Islet of Langerhans (tissue), 1 donor: ENCODE measurements around the gene FSTL3.

ENCODE experiments used
- FAIRE-seq: peaks from one replicate; lab custom pipeline; 2011; peaks lifted over from hg19 to GRCh38; lab: Jason Lieb, UNC

FSTL3 gene

DNA sequence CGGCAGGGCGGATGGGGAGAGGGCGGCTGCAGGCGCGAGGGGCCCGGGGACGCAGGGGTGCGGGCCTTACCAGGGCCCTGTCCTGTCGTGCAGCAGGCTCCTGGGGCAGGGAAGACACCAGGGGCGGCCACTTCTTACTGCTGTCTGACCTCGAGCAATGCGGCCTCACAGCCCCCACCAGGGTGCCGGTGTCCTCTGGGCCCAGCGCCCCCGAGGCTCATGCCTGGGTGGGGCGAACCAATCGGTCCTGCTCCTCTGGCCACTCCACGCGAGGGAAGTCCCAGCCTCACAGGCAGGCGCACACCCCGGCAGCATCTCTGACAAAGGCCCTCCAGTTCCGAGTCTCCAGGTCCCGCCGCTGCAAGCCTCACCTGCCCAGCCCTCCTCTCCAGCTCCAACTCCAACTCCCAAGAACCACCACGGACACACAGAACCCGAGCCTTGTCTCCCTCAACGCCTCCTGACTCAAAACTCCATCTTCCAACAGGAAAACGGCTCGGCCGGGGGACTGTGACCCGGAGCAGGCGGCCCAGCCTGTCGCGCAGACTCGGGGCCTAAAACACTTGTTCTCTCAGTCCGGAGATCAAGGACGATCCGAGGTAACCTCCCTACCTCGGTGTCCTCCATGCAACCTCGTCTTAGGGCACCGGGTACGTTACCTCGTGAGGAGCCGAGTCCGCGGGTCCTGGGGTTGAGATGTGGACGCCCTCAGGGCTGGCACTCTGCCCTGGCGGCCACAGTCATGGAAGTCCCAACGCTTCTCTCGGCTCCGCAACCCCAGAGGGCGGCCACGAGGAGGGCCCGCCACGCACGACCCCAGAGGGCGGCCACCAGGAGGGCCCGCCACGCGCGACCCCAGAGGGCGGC lies 30.0 kb upstream of the FSTL3 start:
- no peak for FAIRE-seq

DNA sequence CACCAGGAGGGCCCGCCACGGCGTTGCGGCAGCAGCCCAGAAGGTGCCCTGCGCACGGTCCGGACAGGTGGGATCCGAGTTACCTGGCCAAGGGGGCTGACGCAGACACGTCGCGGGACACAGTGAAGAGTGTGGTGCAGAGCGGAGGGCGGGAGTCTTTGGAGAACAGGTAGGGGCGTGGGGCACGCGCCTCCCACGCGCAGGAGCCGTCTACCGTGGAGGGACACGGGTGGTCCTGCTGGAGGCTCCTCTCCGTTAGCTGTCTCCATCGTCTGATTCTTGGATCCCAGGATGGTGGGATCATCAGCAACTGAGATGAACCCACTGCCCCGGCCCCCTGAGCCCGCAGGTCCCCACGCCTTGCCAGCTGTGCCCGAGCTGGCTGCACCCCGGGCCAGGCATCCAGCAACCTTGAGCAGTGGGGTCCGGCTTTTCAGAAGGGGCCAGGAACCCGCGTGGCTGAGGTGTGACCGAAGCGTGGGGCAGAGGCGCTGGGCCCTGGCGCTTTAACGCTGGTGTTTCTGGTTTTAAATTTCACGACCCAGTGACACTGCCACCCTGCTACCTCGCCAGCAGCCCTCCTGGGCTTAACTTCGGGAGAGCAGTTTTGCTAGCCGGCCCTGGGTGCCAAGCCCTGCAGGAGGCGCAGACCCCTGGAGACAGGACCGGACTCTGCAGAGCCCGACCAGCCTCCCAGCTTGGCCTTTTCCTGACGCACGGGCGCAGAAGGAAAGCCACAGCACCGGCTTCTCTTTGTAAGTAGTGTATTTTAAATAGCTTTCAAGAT lies 29.2 kb upstream of the FSTL3 start:
- no peak for FAIRE-seq

DNA sequence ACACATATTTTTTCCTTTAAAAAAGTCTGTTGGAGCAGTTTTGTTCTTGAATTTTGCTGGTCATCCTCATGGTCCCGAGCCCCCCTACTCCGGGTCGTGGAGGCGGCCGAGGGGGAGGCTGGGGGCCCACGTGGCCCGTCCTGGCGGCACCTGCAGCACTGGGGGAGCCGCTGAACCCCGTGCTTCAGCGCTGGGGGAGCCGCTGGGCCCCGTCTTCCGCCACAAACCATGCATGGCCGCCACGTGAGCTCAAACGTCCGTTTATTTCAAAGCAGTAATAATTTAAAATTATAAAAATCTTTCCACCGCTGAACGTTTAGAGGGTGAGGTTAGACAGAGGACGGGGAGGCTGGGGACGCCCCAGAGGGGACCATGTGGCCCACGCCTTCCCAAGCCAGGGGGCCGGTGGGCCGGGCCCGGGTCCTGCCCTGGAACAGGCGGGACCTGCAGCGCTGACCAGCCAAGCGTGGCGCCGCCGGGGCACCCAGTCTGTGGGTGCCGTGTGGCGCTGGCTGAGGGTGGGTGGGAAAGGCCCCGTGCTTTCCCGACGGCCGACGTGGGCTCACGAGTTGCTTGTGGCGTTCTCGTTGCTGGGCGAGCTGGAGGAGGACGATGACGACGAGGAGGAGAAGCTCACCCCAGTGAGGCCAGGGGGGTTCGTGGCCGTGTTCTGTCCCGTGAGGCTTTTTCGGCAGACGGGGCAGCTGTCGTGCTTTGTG lies 28.5 kb upstream of the FSTL3 start:
- FAIRE-seq = no peak

DNA sequence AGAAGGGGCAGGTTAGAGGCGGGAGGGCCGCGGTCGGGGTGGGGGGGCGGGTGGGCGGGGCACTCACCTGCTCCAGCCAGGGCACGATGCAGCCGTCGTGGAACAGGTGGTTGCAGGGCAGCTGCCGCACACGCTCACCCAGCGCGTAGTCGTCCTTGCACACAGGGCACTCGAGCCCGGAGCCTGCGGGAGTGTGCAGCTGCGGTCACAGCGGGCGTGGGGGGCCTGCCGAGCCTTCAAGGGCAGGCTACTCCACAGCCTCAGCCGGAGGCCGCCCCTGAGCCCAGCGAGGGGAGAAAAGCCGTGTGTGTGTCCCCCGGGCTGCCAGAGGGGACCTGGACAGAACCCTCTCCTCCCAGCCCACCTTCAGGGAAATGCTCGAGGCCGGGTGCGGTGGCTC lies 27.9 kb upstream of the FSTL3 start:
- no peak for FAIRE-seq

DNA sequence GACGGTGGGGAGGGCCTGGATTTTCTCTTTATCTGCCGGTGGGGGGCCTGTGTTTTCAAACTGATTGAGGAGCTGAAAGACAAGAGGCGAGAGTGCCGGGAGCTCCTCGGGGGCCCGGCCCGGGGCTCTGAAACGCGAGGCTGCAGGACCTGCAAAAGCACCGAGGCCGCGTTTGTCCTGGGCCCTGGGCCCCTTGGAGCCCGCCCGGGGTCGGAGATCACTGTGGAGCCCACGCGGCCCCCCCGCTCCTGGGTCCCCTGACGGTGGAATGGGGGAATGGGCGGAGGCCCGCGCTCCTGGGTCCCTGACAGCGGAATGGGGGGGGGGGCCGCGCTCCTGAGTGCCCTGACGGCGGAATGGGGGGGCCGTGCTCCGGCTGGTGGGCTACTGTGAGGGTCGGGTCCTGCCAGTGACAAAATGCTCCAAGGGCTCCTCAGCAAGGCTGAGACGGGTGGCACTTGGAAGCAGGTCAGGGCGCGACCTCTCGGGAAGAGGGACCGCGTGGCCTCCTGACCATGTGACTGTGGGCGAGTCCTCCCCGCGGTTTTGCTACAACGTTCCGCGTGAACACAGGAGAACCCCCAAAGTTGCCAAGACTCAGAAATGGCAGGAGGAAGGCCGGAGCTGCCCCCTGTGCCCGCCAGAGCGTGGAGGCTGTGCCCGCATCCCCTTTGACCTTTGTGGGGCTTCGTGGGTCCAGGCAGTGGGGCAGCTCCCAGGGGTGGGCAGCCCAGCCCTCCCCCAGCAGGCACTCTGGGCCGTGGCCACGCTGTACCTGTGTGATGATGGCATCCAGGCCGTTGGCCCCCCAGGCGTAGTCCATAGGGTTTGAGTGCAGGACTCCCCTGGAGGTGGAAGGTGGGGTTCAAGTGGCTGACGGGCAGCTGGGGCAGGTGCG lies 27.0 kb upstream of the FSTL3 start:
- FAIRE-seq = no peak

DNA sequence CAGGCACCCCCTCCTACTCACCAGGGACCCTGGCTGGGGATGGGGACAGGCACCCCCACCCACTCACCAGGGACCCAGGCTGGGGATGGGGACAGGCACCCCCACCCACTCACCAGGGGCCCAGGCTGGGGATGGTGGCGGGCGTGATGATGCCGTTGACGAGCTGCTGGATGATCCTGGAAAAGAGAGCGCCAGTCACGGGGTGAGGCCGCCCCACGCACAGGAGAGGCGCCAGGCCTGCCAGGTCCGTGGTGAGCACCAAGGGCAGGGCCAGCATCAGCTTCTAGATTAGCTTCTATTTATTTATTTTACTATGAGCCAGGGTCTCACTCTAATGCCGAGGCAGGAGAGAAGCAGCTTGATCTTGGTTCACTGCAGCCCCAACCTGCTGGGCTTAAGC lies 26.1 kb upstream of the FSTL3 start:
- no peak for FAIRE-seq

DNA sequence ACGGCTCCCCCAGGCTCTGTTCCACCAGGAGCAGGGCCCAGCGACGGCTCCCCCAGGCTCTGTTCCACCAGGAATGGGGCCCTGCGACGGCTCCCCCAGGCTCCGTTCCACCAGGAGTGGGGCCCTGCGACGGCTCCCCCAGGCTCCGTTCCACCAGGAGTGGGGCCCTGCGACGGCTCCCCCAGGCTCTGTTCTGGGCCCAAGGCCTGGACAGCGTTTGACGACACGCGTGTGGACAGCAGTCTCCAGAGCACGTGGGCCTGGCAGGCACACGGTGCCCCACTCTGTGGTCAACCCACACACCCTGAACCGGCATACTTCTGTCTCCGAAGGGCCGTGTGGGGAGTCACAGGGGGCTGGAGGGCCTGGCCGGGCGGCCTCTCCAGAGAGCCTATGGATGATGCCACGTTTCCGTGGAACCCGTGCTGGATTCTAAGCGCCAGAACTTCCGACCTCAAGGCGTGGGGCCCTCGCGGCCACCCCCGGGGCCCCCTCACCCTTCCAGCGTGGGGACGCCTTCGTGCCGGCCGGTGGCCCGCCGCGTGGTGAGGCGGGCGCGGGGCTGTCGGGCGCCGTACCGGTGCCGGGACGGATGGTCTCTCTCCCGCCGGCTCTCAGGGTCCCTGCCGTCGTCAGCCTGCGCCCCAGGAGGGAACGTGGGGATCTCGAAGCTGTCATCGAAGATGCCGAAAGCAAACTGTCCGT lies 24.9 kb upstream of the FSTL3 start:
- no peak for FAIRE-seq

DNA sequence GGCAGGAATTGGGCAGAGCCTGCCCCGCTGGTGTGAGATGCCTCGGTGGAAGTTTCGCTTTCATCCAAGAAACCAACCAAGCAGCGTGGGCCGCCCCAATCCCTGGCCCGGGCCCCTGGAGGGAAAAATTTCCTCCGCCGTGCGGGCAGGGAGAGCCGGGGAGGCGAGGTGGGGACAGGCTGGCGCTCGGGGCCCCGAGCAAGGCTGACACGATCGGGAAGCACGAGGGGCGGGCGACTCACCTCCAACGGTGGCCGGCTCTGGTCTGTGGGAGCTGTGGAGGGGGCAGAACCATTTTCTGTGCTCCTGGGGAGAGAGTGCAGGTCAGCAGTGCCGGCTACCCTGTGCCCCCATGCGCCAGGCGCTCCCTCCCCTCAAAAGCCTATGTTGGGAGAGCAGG lies 24.2 kb upstream of the FSTL3 start:
- no peak for FAIRE-seq

DNA sequence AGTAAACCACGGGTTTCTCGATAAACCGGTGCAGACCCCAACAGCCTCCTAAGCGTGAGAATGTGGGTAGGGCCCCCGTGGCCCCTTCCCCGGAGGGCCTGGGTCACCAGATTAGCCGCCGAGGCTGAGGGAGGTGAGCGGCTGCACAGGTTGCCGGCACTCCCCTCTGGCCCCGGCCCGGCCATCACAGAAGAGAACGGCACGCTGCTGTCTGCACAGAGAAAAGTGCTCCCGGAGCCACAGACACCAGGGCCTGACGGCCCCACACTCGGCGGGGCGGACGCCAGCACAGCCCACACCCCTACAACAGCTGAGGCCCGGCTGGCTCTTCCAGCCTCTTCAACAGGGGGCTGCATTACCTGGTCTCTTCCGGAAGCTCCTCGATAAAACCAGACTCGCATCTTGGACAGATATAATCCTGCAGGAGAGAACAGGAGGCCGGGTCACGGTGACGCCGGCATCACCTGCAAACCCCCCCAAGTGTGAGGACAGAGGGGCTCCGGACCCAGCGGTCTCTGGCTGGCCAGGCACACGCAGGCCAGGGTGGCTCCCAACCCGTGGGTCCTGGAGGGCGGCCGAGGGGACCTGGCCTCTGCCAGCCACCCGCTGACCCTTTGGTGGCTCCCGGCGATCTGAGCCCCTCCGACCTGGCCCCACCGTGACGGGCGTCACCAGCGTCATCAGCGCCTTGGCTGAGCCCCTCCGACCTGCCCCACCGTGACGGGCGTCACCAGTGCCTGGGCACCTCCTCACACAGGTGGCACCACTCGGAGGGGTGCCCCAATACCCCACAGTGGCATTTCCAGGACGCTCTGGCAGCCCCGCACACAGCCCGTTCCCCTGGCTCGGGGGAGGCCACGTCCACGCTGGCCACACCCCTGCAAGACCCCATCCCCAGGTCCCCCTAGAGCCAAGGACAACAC lies 23.5 kb upstream of the FSTL3 start:
- no peak for FAIRE-seq

DNA sequence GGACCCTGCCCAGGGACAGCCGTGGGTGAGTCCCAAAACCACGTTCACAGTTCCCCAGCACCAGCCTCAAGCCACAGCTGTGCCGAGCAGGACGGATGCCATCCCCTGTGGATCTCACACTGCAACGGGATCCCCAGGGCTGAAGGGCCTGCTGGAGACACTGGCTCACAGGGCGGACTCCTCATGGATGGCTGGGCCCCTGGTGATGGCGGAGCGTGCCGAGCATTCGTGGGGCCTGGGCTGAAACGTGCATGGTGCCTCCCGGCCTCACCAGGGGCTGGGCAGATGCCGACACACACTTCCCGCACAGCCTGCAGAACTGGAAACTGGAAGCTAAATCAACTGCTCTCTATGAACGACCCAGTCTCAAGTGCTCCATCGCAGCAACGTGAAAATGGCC lies 22.8 kb upstream of the FSTL3 start:
- FAIRE-seq = no peak

DNA sequence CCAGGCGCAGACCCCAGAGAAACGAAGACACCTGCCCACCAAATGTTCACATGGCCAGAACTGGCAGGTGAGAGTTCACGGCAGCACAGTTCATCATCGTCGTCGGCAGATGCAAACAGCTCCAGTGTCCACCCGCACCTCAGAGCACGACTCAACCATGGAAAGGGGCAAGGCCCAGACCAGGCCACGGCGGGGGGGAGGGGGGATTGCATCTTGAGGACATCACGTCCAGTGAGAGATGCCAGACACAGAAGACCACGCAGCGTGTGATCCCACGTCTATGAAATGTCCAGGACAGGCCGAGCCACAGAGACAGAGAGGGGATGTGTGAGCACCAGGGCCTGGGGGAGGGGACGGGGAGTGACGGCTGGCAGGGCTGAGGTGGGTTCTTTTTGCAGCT lies 20.5 kb upstream of the FSTL3 start:
- no peak for FAIRE-seq

DNA sequence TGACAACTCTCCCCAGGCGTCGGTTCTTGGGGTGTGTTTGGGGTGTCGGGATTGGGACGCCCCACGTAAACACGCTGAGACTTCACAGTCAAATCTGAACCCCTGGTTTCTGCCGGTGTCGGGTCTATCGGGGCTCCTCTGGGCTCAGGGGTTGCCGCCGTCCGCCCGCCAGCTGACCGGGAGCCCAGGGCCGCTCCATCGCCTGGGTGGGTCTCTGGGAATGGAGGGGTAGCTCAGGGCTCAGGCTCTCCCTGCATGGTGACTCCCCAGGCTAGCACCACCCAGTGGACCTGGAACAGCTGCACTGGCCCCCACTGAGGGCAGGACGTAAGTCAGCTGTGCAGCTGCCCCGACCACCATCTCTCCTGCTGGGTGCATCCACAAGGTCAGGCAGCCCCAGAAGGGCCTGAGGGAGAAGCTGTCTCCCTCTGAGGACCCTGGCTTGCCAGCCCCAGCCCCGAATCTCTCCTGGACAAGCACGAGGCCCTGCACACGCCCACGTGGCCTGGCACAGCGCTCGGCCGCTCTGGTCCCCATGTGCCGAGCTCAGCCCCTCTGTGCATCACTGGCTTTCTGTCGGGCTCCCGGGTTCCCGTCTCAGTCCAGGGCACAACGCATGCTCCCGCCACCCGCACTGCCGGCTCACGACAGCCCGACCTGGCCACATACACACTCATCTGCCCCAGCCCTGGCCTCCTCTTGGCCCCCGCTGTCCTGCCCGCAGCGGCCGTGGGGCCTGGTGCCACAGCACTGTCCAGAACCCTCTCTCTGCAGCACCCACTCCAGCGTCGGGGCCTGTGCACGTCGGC lies 19.2 kb upstream of the FSTL3 start:
- no peak for FAIRE-seq

DNA sequence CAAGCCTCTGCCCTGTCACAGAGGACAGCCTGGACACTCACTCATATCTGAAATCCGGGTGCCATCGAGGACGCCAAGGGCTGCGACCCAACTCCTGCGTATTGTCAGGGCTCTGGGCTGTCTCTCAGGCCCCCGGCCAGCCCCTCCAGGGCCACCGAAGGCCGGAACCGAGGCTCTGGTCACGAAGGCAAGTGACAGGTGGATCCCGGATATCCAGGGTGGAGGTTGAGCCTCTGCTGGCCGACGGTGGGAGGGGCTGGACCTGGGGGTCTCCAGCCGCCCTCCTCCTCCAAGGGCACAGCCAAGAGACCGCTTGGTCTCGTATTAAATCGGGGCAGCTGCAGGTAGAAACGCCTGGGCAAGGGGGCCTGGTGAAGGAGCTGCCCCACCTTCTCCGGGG lies 18.6 kb upstream of the FSTL3 start:
- FAIRE-seq = no peak

DNA sequence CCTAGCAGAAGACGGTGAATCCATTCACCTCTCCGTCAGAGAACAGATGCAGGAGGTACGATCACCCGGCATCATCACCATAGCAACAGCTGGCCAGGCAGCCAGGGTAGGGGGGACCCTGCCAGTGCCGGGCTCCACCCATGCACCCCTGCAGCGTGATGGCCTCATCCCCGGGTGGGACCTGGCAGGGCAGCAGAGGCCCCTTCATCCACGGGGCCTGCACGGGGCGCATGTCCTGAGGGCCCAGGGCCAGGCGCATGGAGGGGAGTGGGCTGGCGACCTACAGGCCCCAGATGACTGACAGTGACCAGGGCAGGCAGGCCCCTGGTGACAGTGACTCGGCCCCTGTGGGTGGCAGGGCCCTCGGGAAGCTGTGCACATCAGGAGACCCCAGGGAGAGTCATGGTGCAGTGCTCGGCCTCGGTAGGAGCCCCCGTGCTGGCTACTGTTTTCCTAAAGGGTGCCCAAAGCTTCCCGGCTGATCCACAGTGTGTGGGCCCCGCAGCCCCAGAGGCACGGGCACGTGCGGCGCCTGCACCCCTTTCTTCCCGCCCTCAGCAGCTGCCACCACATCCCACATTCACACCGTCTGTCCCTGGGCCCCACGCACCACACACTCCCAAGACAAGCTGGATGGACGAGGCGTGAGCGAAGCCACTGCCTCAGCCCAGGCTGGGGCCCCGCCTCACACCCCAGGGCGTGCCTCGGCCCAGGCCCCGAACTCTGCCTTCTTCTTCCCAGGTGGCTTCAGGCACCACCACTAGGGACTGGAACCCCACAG lies 17.9 kb upstream of the FSTL3 start:
- FAIRE-seq = no peak

DNA sequence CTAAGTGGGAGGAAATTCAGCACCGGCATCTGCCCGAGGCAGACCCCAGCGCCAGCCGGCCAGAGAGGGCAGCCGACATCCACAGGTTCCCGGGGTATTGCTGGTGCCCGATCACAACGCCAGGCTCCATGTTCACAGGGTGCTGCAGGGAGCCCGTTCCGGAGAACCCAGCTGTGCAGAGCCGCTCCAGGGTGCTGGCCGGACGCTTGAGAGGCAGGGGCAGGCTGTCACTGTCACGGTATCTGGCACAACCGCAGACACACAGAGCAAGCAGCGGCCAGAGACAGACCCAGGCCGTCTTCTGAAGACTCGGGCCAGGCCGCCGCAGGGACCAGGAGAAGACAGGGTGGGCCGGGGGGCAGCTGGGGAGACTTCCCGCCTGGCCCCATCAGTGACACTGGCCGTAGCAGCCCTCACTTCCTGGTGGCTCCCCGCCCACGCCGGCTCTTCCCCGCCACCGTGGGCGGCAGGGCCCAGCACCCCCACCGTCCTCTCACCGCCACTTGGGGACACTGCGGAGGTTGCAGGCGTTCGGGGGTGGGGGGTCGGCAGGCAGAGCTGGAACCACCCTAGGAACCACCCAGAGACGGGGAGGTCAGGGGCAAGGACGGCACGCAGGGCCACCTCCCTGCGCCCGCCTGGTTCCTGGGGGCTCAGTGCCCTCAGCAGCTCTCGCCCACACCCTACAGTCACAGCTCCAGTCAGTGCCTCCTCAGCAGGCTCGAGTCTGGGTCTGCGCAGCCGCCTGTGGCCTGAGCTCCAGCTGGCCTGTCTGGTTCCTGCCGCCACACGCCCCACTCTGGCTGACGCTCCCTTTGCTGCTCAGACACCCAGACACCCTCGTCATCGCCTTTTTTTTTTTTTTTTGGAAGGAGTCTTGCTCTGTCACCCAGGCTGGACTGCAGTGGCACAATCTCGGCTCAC lies 17.0 kb upstream of the FSTL3 start:
- no peak for FAIRE-seq

DNA sequence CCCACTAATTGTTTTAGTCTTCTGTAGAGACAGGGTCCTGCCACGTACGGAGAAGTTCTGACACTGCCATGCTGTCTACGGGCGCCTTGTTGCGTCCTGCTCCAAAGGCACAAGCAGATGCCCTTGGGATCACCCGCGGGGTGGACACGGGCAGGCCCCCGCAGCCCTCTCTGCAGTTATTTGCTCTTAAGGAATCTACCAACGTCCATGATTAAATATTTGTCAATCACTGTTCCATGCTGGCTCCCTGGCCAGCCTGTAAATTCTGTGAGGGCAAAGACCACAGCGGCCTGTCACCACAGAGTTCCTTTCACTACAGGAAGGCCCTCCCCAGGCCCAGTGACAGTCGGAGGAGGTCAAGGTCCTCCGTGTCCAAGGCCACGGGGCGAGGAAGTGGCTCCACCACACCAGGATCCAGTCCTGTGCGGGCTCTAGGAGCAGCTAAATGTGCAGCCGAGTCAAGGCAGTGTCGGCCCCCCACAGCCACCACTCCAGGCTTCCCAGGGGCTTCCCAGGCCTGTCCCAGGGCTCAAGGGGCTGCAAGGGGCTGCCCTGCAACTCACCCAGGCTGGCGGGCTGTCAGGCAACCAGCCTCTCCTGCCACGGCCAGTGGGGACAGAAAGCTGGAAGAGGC lies 15.3 kb upstream of the FSTL3 start:
- FAIRE-seq = no peak
